ENCODE measurements around the gene SDCBP2.

SDCBP2 gene

DNA sequence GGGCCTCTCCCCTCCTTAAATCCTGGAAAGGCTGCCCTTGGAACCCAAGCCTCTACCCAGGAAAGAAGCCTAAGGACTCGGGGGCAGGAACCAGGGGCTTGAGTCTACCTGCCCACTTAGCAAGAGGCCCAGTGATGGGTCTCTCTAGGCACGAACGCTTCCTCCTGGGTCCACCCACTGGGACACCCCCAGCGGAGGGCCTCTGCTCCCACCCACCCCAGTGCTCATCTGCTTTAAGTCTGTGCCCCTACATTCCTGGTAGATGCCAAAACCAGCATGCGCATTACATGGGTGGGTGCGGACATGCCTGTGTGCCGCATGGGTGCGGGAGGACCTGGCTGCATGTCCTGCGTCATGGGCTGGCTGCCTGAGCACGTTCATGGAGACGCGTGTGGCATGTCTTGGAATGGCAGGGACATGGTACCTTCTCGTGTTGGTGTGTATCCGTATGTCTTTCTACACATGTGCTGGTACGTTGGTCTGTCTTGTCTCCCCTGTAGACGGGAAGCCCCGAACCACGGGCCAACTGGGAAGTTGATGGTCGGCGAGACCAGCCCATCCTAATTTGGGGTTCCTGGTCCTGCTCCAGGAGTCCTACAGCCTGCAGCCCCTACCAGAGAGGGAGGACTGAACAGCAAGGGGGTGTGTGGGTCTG is 33.5 kb downstream of the SDCBP2 start:
- DNase-seq (ENCODE audit: low spot score): no peak

DNA sequence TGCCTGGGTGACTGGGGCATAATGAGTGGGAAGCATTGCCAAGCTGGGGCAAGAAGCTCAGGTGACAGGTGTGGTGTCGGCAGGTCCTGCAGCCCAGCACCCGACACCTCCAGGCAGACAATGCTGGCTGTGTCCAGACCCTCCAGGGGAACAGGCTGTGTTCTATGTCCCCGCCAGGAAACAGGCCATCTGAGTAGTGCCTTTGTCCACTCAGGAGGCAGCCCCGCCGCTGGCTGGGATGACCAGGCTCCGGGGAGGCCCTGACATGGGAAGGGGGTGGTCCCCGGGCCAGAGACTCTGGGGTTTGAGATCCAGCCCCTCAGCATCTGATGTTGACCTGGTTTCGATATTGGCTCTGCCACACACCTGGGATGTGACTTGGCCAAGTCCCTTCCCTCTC is 34.4 kb downstream of the SDCBP2 start:
- no peak for DNase-seq (ENCODE audit: low spot score)

DNA sequence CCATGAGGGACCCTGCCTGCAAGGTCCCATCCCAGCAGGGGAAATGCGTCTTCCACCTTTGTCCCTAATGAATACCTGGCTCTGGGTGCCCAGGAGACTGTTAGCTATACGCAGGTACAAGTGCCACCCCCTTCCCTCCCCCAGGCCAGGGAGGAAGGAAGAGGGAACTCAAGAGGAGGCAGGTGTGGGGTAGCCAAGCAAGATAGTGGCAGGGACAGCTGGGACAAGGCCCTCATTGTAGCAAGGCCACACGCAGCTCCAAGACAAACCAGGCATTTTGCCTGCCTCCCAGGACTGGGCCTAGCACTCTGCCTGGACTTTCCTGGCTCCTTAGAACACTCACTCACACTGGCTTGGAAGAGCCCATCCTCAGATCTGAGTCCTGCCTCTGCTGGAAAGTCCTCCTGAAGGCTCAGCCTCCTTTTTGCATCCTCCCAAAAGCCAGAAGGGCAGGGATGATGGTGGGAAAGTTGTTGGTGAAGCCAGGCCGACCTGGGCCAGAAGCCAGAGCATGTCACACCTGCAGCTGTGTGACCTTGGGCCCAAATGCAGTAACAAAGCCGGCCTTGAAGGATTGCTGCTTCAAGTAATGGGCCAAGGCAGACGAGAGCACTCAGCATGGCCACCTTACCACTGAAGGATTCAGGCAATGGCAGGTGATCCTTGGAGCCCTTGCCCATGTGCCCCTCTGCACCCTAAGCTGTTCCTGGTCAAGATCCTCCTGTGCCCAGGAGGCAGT is 35.1 kb downstream of the SDCBP2 start:
- DNase-seq (ENCODE audit: low spot score): no peak

DNA sequence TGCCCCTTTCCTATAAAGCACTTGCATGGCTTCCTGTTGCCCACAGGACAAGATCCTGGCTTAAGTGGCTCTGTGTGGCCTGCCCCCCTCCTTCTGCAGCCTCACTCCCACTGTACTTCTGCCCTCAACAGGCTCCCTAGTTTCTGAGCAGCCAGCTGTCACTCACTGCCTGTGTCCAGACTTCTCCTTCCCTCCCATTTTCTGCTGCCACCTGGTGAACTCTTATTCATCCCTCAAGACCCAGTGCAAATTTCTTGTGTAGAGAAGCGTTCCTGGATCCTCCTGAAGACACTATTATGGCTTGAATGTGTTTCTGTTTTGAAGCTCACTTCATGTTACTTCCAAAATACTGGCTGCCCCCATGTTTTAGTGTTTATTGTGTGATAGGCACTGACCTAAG is 36.3 kb downstream of the SDCBP2 start:
- DNase-seq (ENCODE audit: low spot score): no peak

DNA sequence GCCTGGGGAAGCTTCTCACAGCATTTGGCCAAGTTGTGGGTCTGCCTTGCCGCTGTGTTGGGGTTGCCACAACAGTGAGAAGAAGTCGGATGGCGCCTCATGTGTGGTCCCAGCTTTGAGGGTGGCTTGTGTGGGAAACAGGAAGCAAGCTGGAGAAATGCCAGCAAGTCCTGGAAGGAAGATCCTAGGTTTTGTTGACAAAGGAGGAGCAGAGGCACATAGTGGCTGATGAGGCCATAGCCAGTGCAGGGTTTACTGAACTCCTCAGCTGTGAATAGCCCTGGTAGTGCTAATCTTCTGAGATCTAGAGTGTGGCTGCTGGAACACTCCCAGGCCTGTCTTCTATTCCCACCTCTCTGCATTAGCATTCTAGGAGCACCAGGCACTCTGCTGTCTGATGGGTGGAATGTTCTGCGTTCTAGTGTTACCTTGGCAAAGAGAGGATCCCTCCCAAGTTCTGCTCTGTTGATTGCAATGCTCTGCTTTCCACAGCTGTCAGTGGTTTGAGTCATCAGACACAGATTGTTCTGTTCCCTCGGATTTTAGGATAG is 37.7 kb downstream of the SDCBP2 start:
- no peak for DNase-seq (ENCODE audit: low spot score)

DNA sequence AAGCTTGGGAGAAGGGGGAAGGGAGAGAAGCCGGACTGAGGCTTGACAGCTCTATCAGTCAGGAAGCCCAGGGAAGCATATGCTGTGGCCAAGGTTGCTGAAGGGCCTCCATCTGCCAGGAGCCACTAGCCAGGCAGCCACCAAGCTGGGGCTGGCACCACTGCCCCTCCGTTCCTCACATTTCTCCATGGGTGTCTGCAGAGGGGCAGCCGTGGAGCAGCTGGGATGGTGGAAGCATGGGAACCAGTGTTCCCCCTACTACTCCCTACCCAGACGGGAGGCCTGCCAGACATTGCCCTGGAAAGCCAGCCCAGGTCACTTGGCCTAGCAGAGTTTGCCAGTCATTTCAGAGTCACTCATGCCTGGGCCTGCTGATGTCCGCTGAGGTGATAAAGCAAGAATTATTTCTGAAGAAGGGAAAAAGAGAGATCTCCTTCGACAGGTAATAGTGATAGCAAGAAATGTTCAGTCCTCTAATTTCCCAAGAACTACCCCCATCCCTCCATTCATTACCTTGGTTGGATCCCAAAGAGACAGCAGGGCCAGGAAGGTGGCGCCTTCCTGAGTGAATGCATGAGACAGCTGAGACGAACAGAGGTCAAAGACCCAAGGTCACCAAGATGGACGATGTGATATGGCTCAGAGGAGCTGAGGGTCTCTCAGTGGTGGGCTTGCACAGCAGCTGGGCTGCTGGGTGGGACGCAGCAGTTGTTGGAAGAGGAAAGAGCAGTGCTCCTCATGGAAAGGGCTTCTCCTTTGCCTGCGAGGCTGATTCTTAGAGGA is 41.0 kb downstream of the SDCBP2 start:
- no peak for DNase-seq (ENCODE audit: low spot score)

DNA sequence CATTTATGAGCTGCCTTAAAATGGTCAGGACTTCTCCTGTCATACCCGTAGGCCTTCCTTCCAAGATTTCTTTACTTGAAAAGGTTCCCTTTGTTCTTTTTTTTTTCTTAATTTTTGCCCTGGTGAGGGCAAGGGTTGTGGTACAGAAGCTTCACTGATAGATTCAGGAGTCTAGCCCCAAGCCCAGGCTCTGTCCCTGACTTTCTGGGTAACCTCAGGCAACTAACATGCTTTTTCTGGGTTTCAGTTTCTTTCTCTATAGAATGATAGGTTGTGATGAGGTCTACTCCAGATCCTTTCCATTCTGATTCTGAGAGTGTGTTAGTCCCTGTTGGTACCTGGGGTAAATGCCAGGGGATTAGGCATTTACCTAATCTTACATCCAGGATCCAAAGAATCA is 41.6 kb downstream of the SDCBP2 start:
- DNase-seq (ENCODE audit: low spot score): no peak

DNA sequence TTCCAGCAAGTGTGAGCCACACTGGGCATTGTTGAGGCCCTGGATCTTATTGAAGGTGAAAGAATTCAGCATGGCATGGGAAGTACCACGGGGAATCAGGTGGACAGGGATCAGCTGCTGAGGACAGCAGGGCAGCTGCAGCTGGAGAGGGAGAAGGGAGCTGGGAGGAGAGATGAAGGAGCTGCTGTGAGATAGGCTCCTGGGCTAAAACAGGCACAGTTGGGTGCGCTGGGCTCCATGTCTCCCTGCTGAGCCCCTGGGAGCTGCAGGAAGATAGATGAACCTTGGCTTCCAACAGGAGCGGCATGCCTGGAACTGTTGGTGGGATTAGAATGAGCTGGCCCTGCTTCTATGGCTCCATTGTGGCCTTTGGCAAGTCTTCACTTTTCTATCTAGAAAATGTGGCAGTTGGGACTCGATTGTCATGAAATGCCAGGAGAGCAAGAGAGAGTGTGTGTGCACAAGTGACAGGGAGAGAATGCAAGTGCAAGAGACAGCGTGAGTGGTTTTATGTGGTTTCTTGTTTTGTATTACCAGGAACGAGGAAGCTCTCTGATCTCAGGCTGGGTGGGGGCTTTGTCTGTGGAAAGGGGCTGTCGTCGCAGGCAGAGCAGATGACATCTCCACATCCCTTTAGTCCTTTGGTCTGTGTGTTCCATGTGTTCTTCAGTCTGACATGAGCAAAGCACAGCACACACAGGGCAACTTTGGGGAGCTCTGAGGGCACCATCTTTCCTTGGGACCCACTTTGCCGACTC is 42.5 kb downstream of the SDCBP2 start:
- DNase-seq (ENCODE audit: low spot score): no peak

DNA sequence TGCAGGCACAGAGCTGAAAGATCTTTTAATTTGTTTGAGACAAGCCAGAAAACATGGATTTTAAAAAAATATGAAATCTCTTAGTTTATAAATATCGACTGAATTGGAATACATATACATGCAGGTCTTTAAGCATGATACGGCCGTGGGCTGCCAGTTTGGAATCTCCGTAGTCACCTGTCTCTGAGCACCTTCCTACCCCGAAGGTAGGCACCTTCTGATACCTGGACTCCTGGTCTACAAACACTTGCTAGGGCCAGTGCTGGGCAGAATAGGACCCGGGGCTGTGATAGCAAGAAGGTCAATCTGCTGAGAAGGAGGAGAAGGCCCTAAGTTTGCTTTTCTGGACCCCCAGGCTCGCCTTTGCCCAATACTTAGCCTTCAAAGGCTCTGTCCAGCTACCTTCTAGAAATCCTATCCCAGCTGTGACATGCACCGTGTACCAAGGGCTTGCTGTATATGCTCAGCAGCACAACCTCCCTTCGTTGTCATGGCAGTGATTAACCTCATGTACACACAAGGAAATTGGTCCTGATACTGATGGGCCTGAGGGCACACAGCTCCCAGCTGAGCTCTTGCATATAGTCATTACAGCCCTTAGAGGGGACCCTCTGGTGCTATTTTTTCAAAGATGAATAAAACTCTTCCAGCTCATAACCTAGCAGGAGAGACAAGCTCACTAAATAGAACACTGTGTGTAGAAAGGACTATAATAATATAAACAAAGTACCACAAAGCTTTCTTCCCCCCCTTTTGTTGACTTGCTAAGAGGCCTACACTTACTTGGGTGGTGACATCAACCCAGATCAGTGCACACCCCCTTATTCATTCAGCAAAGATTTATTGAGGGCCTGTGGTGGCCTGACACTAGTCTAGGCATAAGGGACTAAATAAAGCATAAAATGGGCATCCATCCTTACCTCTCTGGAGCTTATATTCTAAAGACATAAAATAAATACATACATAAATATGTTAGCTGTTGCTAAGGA is 45.1 kb downstream of the SDCBP2 start:
- DNase-seq (ENCODE audit: low spot score): no peak

DNA sequence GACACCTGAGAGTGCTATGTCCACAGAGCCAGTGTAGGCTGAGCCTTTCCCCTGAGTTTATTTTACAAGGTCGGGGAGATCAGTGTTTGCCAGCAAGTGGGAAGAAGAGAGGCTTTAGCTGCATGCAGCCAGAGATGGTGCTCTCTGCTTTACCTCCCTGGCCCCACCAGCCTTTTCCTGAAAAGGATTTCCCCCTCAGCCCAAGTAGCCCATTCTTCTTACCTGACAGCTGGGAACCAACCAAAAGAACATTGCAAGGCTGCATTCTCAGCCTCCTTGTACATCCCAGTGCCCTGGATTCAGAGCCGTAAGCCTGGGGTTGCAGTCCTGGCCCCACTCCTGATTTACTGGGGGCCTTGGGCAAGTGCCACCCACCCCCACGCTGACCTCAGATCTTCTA is 46.0 kb downstream of the SDCBP2 start:
- DNase-seq (ENCODE audit: low spot score): no peak

DNA sequence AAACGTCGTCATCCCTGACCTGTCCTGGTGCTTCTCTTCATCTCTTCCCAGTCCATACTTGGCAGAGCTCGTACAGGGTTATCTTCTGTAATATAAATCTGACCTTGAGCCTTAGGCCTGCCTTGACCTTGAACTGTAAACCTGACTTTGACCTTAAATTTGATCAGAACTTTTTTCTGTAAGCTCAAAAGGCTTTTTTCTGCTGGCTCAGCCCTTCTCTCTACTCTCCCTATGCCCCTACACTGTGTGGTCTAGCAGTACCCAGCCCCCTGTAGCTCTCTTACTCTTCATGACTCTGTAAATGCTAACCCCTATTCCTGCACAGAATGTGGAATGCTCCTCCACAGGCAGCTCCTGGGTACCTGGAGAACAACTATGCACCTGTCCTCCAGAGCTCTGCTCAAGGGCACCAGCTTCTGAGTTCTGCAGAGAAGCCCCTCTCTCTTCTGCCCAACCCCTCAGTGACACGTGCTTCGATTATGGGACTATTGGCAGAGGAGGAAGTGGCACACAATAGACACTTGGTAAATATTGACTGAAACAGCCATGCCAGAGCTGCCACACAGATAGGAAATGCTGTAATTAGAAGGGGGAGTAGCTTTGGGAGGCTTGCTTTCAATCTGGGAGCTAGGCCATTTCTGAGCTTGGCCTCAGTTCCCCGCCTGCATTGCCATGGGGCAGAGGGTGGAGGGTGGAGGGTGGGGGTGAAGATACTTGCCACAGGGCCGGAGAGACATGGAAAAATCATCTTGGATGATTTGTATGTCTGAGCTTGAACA is 47.5 kb downstream of the SDCBP2 start:
- no peak for DNase-seq (ENCODE audit: low spot score)

DNA sequence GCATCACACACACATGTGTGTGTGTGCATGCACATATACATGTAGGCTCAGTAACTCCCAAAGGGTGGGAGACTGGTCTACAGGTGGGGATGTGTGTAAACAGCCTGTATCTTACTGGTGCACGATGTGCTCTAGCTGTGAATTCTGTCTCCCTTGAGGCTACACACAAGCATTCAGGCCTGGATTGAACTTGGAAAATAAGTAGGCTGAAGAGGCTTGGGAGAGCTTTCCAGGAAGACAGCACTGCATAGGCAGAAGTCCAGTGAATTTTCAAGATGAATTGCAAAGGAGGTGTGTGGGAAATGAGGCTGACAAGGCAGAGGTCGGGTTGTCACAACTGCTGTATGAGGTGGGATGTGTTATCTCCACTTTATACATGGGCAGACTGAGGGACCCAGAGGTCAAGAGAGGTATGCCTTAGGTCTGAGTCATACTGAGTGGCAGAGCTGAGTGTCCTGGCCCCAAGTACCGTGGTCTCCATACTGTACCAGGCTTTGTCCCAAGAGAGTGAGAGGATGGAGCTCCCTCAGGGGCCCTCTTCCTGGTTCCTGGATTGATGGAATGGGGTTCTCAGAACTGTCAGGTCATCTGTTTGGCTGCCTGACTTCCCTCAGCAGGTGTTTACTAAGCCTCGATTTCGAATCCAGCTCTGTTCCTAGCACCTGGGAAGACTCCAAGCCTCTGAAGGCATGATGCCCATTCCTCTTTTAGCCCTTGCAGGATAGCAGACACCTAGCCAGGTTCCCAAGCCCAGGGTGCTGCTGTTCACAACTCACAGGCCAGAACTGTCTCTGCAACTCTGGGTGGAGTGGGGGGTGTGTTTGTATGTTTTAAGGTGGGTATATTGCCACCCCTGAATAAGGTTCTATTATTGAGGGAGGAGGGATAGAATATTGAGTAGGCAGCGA is 48.5 kb downstream of the SDCBP2 start:
- DNase-seq (ENCODE audit: low spot score): no peak

DNA sequence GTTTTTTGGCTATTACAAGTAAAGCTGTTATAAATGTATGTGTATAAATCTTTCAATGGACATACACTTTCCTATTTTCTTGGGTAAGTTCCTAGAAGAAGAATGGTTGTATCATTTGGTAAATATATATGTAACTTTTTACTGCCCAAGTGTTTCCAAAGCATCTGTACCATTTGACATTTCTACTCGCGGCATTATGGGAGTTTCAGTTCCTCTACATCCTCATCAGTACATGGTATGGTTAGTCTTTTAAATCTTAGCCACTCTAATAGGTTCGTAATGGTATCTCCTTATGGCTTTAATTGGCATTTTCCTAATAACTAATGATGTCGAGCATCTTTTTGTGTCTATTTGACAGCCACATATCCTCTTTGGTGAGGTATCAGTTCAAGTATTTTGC is 49.9 kb downstream of the SDCBP2 start:
- no peak for DNase-seq (ENCODE audit: low spot score)

DNA sequence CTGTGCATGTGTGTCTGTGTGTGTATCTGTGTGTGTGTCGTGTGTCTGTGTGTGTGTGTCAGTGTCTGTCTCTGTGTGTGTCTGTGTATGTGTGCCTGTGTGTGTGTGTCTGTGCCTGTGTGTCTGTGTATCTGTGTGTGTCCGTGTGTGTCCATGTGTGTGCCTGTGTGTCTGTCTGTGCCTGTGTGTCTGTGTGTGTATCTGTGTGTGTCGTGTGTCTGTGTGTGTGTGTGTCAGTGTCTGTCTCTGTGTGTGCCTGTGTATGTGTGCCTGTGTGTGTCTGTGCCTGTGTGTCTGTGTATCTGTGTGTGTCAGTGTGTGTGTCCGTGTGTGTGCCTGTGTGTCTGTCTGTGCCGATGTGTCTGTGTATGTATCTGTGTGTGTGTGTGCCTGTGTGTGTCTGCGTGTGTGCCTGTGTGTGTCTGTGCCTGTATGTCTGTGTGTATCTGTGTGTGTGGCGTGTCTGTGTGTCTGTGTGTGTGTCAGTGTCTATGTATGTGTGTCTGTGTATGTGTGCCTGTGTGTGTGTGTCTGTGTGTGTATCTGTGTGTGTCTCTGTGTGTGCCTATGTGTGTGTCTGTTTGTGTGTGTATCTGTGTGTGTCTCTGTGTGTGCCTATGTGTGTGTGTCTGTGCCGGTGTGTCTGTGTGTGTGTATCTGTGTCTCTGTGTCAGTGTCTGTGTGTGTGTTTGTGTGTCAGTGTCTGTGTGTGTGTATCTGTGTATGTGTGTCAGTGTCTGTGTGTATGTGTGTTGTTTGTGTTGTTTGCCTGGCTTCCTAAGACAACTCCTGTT is 51.2 kb downstream of the SDCBP2 start:
- DNase-seq (ENCODE audit: low spot score): no peak

DNA sequence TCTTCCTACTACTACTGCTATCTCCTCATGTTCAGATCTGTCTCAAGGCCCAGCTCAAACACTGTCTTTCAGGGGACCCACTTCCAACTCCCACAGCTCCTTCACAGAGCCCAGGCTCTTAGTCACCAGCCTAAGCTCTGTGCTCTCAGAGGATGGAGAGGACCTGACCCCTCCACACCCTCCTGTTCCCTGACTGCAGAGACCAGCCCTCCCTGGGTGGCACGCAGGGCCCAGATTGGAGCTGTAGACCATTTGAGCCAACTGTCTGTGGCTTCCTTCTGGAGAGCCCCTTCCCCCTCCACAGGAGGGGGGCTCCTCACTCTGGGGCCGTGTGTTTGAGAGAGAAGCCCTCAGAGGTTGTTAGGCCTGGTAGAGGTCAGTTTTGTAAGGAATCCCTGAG is 53.0 kb downstream of the SDCBP2 start:
- DNase-seq (ENCODE audit: low spot score): no peak

DNA sequence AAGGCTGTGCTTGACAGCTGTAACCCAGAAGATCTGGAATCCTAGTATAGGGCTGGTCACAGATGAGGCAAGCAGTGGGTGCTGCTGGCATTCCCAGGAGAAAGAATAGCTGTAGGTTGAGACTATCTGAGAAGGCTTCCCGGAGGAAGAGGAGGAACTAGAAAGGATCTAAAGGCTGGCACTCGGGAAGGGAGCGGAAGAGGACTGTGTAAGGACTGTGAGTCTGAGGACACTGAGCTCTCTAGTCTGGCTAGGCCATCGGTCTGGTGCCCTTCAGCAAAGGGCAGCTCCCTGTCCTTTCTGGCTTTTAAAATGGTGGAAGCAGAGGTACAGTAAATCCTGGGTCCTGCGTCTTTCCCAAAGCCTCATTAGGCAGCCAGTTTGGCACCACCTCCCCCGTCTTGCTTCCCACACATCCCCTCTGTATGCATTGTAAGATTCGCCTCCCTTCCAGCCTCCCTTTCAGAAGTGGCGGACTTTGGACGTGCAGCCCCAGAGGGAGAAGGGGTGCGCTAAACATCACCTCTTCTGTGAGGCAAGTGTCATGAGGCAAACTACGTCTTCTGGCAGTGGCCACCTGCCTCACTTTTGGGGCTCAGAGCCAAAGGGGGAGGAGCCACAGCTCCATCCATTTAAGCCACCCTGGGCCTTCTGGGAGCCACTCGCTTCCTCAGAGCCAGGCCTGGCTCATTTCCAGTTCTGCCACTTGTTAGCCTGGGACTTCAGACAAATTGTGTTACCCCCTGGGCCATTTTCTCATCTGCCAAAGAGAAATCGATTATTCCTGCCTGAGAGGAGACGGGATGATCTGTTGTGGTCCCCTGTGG is 54.2 kb downstream of the SDCBP2 start:
- DNase-seq (ENCODE audit: low spot score): no peak

DNA sequence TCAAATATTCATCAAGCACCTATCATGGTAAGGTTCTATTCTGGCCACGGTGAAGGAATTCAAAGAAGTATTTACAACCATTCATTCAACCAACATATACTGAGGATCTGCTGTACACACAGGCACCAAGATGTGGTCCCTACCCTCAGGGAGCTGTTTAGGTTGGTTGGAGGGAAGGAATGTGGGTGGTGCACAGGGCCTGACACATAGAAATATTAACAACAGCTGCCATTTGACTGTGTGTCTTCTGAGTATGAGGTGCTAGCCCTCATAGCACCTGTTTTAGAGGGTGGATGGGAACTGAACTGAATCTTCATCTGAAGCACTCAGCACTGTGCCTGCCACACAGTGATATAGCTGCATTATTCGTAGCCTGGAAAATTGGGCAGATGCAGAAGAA is 55.6 kb downstream of the SDCBP2 start:
- DNase-seq (ENCODE audit: low spot score): no peak

Measured in globus pallidus (tissue), 1 donor.